PFSK-1 (cell line): ENCODE results near the gene COL9A2.

ENCODE experiments used
- FOXP2 ChIP-seq: optimal IDR thresholded peaks from 2 replicates; pipeline ENCODE3; 2011; ENCODE audit warnings: borderline replicate concordance, control low read depth, inconsistent platforms; ENCODE audit not compliant: insufficient read depth; ENCODE audit errors: extremely low read length, extremely low read depth
- POLR2AphosphoS5 ChIP-seq: IDR thresholded peaks from 2 replicates; pipeline ENCODE4 v1.6.1; 2012; ENCODE audit warnings: low read depth, mild to moderate bottlenecking, control low read depth, low read length, moderate library complexity
- SIN3A ChIP-seq: IDR thresholded peaks from 2 replicates; pipeline ENCODE4 v1.6.1; 2012; ENCODE audit warnings: mild to moderate bottlenecking, low read length, moderate library complexity, borderline replicate concordance; ENCODE audit not compliant: insufficient read depth
- TAF1 ChIP-seq: IDR thresholded peaks from 2 replicates; pipeline ENCODE4 v1.6.1; 2012; ENCODE audit warnings: low read length, control low read depth, borderline replicate concordance; ENCODE audit not compliant: insufficient read depth
- TF ChIP-seq, protein P1 (sequence below), 2 experiments: IDR thresholded peaks; 2 replicates each; pipeline versions ENCODE4 v1.6.1 to v1.8.0; 2011 to 2012; ENCODE audit warnings: low read depth in 2 of 2, low read length in 2 of 2, control low read depth in 1 of 2, inconsistent platforms in 1 of 2, mild to moderate bottlenecking in 1 of 2, moderate library complexity in 1 of 2; ENCODE audit not compliant: insufficient read depth in 1 of 2

Gene COL9A2

DNA sequence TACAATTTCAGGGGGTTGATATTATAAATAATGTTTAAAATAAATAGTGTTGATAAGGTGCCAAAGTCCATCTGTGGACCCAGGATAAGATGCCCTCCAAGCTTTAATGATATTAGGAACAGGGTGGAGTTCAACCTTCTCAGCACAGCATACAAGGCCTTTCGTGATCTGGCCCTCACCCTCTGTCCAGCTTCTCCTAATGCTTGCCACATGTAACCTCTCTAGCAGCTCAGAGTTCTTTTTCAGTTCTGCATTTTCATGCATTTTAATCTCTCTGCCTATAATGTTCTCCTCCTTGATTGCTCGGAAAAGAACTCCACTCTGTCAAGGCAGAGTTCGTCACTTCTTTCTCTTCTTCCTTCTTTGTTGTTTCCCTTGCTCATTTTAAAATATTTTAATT lies 35.0 kb upstream of the COL9A2 start:
- TF ChIP-seq SIN3A (no peak), POLR2AphosphoS5 (no peak), FOXP2 (no peak), TAF1 (no peak)
- TF ChIP-seq, protein P1, sequence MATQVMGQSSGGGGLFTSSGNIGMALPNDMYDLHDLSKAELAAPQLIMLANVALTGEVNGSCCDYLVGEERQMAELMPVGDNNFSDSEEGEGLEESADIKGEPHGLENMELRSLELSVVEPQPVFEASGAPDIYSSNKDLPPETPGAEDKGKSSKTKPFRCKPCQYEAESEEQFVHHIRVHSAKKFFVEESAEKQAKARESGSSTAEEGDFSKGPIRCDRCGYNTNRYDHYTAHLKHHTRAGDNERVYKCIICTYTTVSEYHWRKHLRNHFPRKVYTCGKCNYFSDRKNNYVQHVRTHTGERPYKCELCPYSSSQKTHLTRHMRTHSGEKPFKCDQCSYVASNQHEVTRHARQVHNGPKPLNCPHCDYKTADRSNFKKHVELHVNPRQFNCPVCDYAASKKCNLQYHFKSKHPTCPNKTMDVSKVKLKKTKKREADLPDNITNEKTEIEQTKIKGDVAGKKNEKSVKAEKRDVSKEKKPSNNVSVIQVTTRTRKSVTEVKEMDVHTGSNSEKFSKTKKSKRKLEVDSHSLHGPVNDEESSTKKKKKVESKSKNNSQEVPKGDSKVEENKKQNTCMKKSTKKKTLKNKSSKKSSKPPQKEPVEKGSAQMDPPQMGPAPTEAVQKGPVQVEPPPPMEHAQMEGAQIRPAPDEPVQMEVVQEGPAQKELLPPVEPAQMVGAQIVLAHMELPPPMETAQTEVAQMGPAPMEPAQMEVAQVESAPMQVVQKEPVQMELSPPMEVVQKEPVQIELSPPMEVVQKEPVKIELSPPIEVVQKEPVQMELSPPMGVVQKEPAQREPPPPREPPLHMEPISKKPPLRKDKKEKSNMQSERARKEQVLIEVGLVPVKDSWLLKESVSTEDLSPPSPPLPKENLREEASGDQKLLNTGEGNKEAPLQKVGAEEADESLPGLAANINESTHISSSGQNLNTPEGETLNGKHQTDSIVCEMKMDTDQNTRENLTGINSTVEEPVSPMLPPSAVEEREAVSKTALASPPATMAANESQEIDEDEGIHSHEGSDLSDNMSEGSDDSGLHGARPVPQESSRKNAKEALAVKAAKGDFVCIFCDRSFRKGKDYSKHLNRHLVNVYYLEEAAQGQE (IDR thresholded peaks at IDR 0.05; ENCODE audit: insufficient read depth in 1 of 2, low read depth in 2 of 2, low read length in 2 of 2), result no peak

DNA sequence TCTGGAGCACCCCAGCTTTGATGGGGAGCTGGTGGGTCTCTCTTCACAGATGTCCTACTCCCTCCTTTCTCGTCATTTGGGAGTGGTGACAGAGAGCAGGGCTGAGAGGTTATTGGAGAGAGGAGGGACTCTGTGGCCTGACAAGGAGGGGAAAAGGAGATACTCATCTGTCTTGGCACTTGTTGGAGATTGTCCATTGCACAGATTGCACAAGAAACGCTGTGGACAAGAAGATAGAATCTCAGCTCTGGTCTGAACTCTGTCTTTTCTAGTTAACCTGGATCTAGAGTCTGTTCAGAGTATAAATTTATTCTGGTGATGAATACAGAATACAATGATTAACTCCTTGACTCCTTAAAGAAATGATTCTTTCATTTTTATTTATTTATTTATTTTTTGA lies 34.0 kb upstream of the COL9A2 start:
- no peak for TF ChIP-seq FOXP2
- TF ChIP-seq SIN3A, result no peak
- no peak for TF ChIP-seq POLR2AphosphoS5
- TF ChIP-seq TAF1, result no peak
- TF ChIP-seq, protein P1 (IDR thresholded peaks at IDR 0.05; ENCODE audit: insufficient read depth in 1 of 2, low read depth in 2 of 2, low read length in 2 of 2), result no peak

DNA sequence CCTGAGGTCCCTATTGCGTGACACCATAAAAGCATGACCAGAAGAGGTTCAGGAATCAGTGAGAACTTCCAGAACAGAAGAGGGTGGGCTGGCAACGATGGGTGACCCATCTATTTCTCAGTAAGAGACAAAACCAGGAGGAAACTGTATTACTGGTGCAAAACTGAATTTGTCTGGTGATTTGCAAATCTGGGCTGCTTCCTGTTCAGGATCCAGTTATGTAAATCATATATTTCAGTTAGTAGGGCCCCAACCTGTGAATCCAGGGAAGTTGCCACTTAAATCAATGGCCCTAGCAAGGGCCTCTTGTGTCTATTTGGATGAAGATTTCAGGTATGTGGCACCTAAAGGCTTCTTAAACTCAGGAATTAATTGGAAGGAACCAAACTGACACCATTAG lies 33.3 kb upstream of the COL9A2 start:
- TF ChIP-seq FOXP2, result no peak
- TF ChIP-seq SIN3A, result no peak
- TF ChIP-seq TAF1, result no peak
- TF ChIP-seq, protein P1 (IDR thresholded peaks at IDR 0.05; ENCODE audit: insufficient read depth in 1 of 2, low read depth in 2 of 2, low read length in 2 of 2), result no peak
- TF ChIP-seq POLR2AphosphoS5, result no peak

DNA sequence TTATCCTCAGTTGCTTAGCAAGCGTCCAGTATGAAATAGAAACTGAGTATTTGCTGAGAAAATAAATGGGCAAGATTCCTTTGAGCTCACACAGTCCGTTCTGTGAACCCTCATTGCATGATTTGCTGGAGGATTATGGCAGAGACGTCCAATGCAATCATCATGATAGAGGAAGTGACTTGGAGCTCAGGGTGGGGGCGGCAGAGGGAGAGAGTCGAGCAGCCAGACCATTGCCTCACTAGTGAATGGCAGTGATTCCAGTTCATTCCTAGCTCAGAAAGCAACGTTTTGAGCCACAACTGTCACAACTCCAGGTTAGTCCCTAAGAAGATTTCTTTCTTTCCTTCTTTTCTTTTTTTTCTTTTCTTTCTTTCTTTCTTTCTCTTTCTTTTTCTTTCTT lies 27.5 kb upstream of the COL9A2 start:
- TF ChIP-seq, protein P1 (IDR thresholded peaks at IDR 0.05; ENCODE audit: insufficient read depth in 1 of 2, low read depth in 2 of 2, low read length in 2 of 2), result no peak
- TF ChIP-seq POLR2AphosphoS5 (no peak), SIN3A (no peak), TAF1 (no peak), FOXP2 (no peak)

DNA sequence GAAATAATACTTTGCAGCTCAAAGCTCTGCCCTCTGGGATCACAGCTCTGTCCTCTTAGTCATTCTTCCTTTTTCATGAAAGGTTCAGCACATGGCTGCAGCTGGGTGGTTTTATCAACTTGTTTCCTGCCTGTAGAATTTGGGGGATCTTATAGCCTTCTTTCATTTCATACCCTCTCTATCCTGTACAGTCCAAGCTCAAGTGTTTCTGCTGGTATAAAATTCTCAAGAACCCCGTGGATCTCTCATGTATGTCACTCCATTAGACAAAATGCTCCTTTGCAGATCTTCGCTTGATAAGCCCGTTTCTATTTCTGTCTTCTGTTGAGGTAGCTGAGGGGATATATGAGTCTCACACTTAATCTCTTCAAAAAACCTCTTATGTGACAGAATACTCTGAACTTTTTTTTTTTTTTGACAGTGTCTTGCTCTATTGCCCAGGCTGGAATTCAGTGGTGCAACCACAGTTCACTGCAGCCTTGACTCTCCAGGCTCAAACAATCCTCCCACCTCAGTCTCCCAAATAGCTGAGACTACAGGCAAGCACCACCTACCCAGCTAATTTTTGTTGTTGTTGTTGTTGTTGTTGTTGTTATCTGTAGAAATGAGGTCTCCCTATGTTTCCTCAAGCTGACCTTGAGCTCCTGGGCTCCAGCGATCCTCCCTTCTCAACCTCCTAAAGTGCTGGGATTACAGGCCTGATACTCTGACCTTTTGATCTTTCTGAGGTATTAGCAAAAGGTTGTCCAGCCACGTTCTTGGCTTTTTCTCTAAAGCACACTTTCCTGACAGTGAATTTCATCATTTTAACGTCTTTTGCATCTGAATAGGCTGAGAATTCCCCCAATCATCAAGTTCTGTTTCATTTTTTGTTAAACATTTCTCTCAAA lies 24.6 kb upstream of the COL9A2 start:
- TF ChIP-seq POLR2AphosphoS5 (no peak), FOXP2 (no peak), TAF1 (no peak), SIN3A (no peak)
- TF ChIP-seq, protein P1 (IDR thresholded peaks at IDR 0.05; ENCODE audit: insufficient read depth in 1 of 2, low read depth in 2 of 2, low read length in 2 of 2), result no peak
